Amniotic stem cell (primary cell): ENCODE data around the gene ANKRD9.

Source experiments
- DNase-seq: peaks from one replicate; lab custom pipeline; 2025; lab: John Stamatoyannopoulos, UW

ANKRD9 gene

GRCh38 chr14:102497998-102498677 is 11.4 kb downstream of the ANKRD9 start:
- DNase-seq, result no peak

- DNase-seq, result no peak
Observed at GRCh38 chr14:102496958-102497744, 12.4 kb downstream of the ANKRD9 start.

- no peak for DNase-seq
Observed at GRCh38 chr14:102496331-102496691, 13.3 kb downstream of the ANKRD9 start.

- DNase-seq, result no peak
Observed at GRCh38 chr14:102495491-102496330, 13.9 kb downstream of the ANKRD9 start.

- no peak for DNase-seq
Observed at GRCh38 chr14:102493585-102493984, 16.0 kb downstream of the ANKRD9 start.

GRCh38 chr14:102493096-102493495 is 16.5 kb downstream of the ANKRD9 start:
- no peak for DNase-seq

GRCh38 chr14:102492531-102492910 is 17.1 kb downstream of the ANKRD9 start:
- DNase-seq, result no peak

GRCh38 chr14:102491786-102492530 is 17.6 kb downstream of the ANKRD9 start:
- no peak for DNase-seq

GRCh38 chr14:102491366-102491765 is 18.2 kb downstream of the ANKRD9 start:
- no peak for DNase-seq

- no peak for DNase-seq
Observed at GRCh38 chr14:102490456-102490855, 19.1 kb downstream of the ANKRD9 start.

GRCh38 chr14:102487204-102487577 is 22.4 kb downstream of the ANKRD9 start:
- DNase-seq, result no peak

GRCh38 chr14:102486513-102487203 is 22.9 kb downstream of the ANKRD9 start:
- no peak for DNase-seq

- DNase-seq, result no peak
Observed at GRCh38 chr14:102485693-102486512, 23.7 kb downstream of the ANKRD9 start.

- DNase-seq, result no peak
Observed at GRCh38 chr14:102484316-102484715, 25.3 kb downstream of the ANKRD9 start.

- no peak for DNase-seq
Observed at GRCh38 chr14:102481791-102482238, 27.8 kb downstream of the ANKRD9 start.

- DNase-seq, result no peak
Observed at GRCh38 chr14:102481371-102481770, 28.2 kb downstream of the ANKRD9 start.

GRCh38 chr14:102479777-102480176 is 29.8 kb downstream of the ANKRD9 start:
- DNase-seq, result no peak

GRCh38 chr14:102479107-102479506 is 30.5 kb downstream of the ANKRD9 start:
- no peak for DNase-seq

GRCh38 chr14:102474934-102475333 is 34.6 kb downstream of the ANKRD9 start:
- DNase-seq, result no peak

GRCh38 chr14:102473559-102473958 is 36.0 kb downstream of the ANKRD9 start:
- no peak for DNase-seq

- DNase-seq, result no peak
Observed at GRCh38 chr14:102472791-102473150, 36.8 kb downstream of the ANKRD9 start.
